Endodermal cell (in vitro differentiated cells): ENCODE data around the gene HNRNPAB. TPM values are rescaled to one million over a fixed set of nuclear protein-coding genes. Genes with fewer than 3 reads are reported as not detected.
A peak's percentile ranks its signal among the peaks of the same experiment; 100 is the strongest.

ENCODE experiments used
- DNase-seq: peaks from one replicate; pipeline ENCODE4 v3.0.0-alpha.2; 2017
- H3K27ac ChIP-seq: 2 replicates; pipeline ENCODE4 v1.5.1; 2013; ENCODE audit warnings: mild to moderate bottlenecking, low read depth, low read length, moderate library complexity
- H3K27me3 ChIP-seq: 2 replicates; pipeline ENCODE4 v1.6.1; 2013; ENCODE audit warnings: mild to moderate bottlenecking, low read length, moderate library complexity; ENCODE audit not compliant: insufficient read depth, control insufficient read depth, poor library complexity, severe bottlenecking
- H3K36me3 ChIP-seq: 2 replicates; pipeline ENCODE4 v1.7.0; 2013; ENCODE audit warnings: mild to moderate bottlenecking, low read length, moderate library complexity; ENCODE audit not compliant: control insufficient read depth, insufficient read depth
- H3K4me1 ChIP-seq: one replicate; pipeline ENCODE4 v1.7.0; 2013; ENCODE audit warnings: low read length; ENCODE audit not compliant: control insufficient read depth, insufficient read depth
- H3K4me3 ChIP-seq: 2 replicates; pipeline ENCODE4 v1.5.1; 2013; ENCODE audit warnings: mild to moderate bottlenecking, low read length, moderate library complexity
- H3K9ac ChIP-seq: 2 replicates; pipeline ENCODE4 v1.6.1; 2013; ENCODE audit warnings: mild to moderate bottlenecking, low read length, moderate library complexity; ENCODE audit not compliant: poor library complexity, severe bottlenecking; ENCODE audit errors: extremely low read depth
- H3K9me3 ChIP-seq: 2 replicates; pipeline ENCODE4 v1.6.1; 2013; ENCODE audit warnings: mild to moderate bottlenecking, low read length, moderate library complexity; ENCODE audit not compliant: control insufficient read depth
- H3K27ac Mint-ChIP-seq: 2 replicates; pipeline ENCODE4 v1.8.0; 2020; ENCODE audit warnings: mixed read lengths
- H3K27me3 Mint-ChIP-seq: 2 replicates; pipeline ENCODE4 v1.8.0; 2021; ENCODE audit warnings: mild to moderate bottlenecking, mixed read lengths; ENCODE audit not compliant: insufficient read depth
- H3K36me3 Mint-ChIP-seq: 2 replicates; pipeline ENCODE4 v1.8.0; 2020; ENCODE audit warnings: low read depth, mixed read lengths
- H3K4me1 Mint-ChIP-seq: 2 replicates; pipeline ENCODE4 v1.8.0; 2020; ENCODE audit warnings: mixed read lengths
- H3K4me3 Mint-ChIP-seq: 2 replicates; pipeline ENCODE4 v1.8.0; 2020; ENCODE audit warnings: mild to moderate bottlenecking, moderate library complexity, mixed read lengths
- H3K9me3 Mint-ChIP-seq: 2 replicates; pipeline ENCODE4 v1.8.0; 2020; ENCODE audit warnings: mild to moderate bottlenecking, mixed read lengths
- WGBS, 2 experiments: methylation state at CpG; one replicate each; pipeline versions ENCODE4 v1.1.5 to v1.1.7; 2013; ENCODE audit warnings: missing lambda C conversion rate in 2 of 2, mixed read lengths in 1 of 2; ENCODE audit not compliant: insufficient coverage in 1 of 2, insufficient read length in 1 of 2; 5-methylcytosine and 5-hydroxymethylcytosine counted together
- total RNA-seq, 2 donors: library from RNA; stranded (reverse); fragmentation: NEBNext Ultra II Directional in 1 of 2; extraction: Animal tissue kit (Norgen Biotek cat#: 25700) in 1 of 2; gene quantifications; 2 replicates in 1 of 2; 3 replicates in 1 of 2; pipeline ENCODE4 v1.2.1, GENCODE V29; 2021
- TF ChIP-seq, protein P1 (sequence below): fragments of 200-600 bp; sonication (generic); conservative IDR thresholded peaks from 2 replicates; pipeline ENCODE4 v1.5.0; 2021; ENCODE audit warnings: antibody characterized with exemption, mild to moderate bottlenecking

HNRNPAB gene
- total RNA-seq, 2 donors from 2014 or later = 343 to 353 TPM

DNA sequence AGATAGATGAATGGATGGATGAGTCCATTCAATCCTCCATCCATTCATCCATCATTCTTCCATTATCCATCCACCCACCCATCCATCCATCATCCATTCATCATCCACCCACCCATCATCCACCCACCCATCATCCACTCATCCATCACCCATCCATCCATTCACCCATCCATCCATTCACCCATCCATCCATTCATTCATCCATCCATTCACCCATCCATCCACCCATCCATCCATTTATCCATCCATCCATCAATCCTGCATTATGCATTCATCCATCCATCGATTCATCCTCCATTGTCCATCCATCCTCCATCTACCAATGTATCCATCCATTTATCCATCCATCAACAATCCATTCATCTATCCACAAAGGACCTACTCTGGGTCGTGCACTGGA, 41.1 kb downstream of the HNRNPAB start:
- Mint-ChIP-seq H3K27me3 (peaks cover 4% of the 10 kb centered on the region), H3K9me3 (no peaks in the 10 kb centered on the region), H3K4me3 (no peak overlapping the region), H3K36me3 (peaks cover 3% of the 10 kb centered on the region), H3K27ac (no peak overlapping the region), H3K4me1 (peaks cover 5% of the 10 kb centered on the region)
- 92 to 94% methylated on average over 2 of the region's 2 CpGs for WGBS, 2 experiments
- TF ChIP-seq, protein P1, sequence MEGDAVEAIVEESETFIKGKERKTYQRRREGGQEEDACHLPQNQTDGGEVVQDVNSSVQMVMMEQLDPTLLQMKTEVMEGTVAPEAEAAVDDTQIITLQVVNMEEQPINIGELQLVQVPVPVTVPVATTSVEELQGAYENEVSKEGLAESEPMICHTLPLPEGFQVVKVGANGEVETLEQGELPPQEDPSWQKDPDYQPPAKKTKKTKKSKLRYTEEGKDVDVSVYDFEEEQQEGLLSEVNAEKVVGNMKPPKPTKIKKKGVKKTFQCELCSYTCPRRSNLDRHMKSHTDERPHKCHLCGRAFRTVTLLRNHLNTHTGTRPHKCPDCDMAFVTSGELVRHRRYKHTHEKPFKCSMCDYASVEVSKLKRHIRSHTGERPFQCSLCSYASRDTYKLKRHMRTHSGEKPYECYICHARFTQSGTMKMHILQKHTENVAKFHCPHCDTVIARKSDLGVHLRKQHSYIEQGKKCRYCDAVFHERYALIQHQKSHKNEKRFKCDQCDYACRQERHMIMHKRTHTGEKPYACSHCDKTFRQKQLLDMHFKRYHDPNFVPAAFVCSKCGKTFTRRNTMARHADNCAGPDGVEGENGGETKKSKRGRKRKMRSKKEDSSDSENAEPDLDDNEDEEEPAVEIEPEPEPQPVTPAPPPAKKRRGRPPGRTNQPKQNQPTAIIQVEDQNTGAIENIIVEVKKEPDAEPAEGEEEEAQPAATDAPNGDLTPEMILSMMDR = no peak
- no peak overlapping the region for H3K4me3 ChIP-seq
- DNase-seq = no peak
- H3K9ac ChIP-seq = no peak overlapping the region
- H3K9me3 ChIP-seq = no peaks in the 10 kb centered on the region
- no peaks in the 10 kb centered on the region for H3K4me1 ChIP-seq
- H3K36me3 ChIP-seq = no peaks in the 10 kb centered on the region
- H3K27ac ChIP-seq = no peak overlapping the region
- no peaks in the 10 kb centered on the region for H3K27me3 ChIP-seq

DNA sequence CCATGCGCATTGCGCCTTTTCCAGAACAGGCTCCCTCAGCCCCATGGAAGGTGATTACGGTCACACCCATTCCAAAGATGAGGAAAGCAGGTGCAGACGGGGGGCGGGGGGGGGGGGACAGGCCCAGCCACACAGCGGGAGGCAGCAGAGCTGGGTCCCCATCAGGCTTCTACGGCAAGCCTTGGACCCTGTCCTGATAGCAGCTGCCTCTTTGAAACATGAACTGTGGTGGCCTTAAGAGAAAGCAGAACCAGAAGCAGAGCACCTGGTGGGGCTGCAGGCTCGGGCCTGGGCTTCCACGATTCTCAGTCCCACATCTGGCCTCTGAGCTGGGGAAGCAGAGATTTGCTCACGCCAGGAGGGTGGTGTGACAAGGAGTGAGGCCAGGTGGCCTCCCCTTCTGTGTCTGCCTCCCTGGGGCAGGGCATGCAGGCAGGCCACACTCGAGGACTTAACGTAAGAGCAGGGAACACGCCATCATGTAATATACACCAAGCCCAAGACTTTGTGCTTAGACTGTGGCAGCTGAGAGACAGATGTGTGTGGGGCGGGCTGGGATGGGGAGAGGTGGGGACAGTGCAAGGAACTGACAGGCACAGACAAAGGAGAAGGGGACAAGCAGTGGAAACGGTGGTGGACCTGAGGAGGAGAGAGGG, 42.4 kb downstream of the HNRNPAB start:
- Histone ChIP-seq H3K9me3 (no peaks in the 10 kb centered on the region), H3K36me3 (no peaks in the 10 kb centered on the region), H3K27ac (no peak overlapping the region), H3K4me1 (no peaks in the 10 kb centered on the region), H3K4me3 (no peak overlapping the region), H3K27me3 (no peaks in the 10 kb centered on the region), H3K9ac (no peak overlapping the region)
- Mint-ChIP-seq H3K27me3 (peaks cover 4% of the 10 kb centered on the region), H3K36me3 (peaks cover 3% of the 10 kb centered on the region), H3K4me1 (peaks cover 5% of the 10 kb centered on the region), H3K9me3 (no peaks in the 10 kb centered on the region), H3K4me3 (no peak overlapping the region), H3K27ac (no peak overlapping the region)
- TF ChIP-seq, protein P1 = no peak
- 89 to 92% methylated on average over 8 to 15 of the region's 15 CpGs for WGBS, 2 experiments
- no peak for DNase-seq

DNA sequence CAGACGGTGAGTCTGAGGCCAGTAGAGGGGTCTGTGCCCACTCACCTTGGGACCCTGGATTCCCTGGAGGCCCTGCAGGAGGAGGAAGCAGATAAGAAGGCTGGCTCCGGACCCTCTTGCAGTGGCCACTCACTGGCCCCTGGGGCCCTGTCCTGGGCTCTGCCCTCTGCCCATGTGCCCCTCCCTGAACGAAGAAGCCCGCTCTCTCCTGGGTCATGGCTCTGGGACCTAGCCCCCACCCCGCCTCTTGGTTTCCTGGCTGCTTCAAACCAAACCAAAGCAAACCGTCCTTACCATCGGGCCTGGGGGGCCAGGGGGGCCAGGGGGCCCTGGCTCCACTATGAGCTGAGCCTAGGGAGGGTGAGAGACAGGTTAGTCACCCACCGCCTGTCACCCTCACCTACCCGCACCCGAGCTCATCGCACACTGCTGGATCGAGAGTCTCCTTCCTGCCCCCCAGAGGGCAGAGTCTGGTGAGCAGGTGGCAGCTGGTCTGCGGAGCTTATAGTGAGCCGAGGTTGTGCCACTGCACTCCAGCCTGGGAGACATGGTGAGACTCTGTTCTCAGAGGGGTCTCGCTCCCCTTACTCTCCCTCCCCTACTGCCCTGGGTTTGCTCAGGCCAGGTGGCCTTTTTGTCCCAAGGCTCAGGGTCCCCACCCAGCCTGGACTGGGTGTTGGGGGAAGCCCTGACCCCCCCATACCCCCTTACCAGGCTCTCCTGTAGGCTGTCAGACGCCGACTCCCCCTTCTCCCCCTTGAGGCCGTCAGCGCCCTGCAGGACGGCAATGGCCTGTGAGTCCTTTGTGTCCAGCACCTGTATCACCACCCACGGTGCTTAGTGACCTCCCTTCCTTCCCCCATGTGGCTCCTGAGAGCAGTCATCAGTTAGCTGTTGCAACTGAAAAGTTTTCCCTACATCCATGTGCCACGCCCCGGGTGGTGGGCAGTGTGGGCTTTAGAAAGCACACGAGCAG, 43.4 kb downstream of the HNRNPAB start:
- H3K4me3 Mint-ChIP-seq = no peak overlapping the region
- H3K4me1 ChIP-seq = no peaks in the 10 kb centered on the region
- H3K27ac Mint-ChIP-seq = no peak overlapping the region
- H3K36me3 Mint-ChIP-seq = no peaks in the 10 kb centered on the region
- DNase-seq = no peak
- WGBS, 2 experiments = 86 to 90% methylated on average over 10 to 24 of the region's 24 CpGs
- H3K9me3 Mint-ChIP-seq = no peaks in the 10 kb centered on the region
- H3K27me3 Mint-ChIP-seq = peaks cover 4% of the 10 kb centered on the region
- no peaks in the 10 kb centered on the region for H3K27me3 ChIP-seq
- no peaks in the 10 kb centered on the region for H3K36me3 ChIP-seq
- H3K4me1 Mint-ChIP-seq = peaks cover 5% of the 10 kb centered on the region
- no peak overlapping the region for H3K4me3 ChIP-seq
- no peak overlapping the region for H3K9ac ChIP-seq
- TF ChIP-seq, protein P1 = peak; percentile 45
- no peaks in the 10 kb centered on the region for H3K9me3 ChIP-seq
- no peak overlapping the region for H3K27ac ChIP-seq
